Measurements from ENCODE around the gene MAP2K2. TPM values are rescaled to one million over a fixed set of nuclear protein-coding genes. Genes with fewer than 3 reads are reported as not detected.

Gene MAP2K2
- total and polyA plus RNA-seq, 4 donors: 40.3 to 72.7 (median 54.1) TPM

DNA sequence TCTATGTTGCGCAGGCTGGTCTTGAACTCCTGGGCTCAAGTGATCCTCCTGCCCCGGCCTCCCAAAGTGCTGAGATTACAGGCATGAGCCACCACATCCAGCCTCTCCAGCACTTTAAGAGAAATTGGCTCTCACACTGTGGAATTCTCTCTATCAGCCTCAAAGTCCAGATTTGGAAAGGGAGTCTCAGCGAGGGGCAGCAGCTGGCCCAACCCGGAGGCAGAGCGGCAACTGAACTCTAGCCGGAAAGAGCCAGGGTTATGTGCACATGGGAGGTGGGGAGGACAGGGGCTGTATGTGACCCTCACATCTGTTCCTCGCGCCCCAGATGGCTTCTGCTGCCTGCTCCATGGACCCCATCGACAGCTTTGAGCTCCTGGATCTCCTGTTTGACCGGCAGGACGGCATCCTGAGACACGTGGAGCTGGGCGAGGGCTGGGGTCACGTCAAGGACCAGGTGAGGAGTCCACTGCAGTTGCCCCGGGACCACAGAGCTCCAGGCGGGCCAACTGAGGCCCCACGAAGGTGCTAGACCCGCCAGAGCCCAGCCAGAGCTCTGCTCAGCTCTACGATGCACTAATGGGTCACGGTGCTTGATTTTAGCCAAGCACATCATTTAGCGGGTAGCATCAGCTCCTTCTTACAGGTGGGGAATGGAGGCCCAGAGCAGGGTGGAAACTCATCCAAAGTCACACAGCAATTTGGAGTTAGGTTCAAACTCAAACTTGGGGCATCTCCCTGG, 30.8 kb upstream of the MAP2K2 start:
- TF ChIP-seq HNF4A (conservative IDR thresholded peaks at IDR 0.05): peak; percentile 22 to 73
- TF ChIP-seq, protein P1, sequence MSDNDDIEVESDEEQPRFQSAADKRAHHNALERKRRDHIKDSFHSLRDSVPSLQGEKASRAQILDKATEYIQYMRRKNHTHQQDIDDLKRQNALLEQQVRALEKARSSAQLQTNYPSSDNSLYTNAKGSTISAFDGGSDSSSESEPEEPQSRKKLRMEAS (IDR thresholded peaks at IDR 0.05): no peak
- Histone ChIP-seq H3K9me3 (ENCODE audit: control insufficient read depth in 4 of 4, low read length in 3 of 4) (no peaks in the 10 kb centered on the region), H3K36me3 (ENCODE audit: control insufficient read depth in 4 of 4, insufficient read depth in 3 of 4, low read depth in 1 of 4, low read length in 3 of 4) (peaks cover 3 to 18% (median 13%) of the 10 kb centered on the region in 4 donors), H3K9ac (ENCODE audit: low read depth in 1 of 2, low read length in 2 of 2) (peak overlapping the region; percentile 34 to 54), H3K27me3 (ENCODE audit: control insufficient read depth in 4 of 4, insufficient read depth in 4 of 4, low read length in 3 of 4) (no peaks in the 10 kb centered on the region), H3K4me3 (ENCODE audit: low read depth in 1 of 3, low read length in 3 of 3) (peak overlapping the region; percentile 68 to 94 (median 70)), H3K27ac (ENCODE audit: low read depth in 1 of 2, low read length in 2 of 2) (peak overlapping the region; percentile 50 to 55), H3K4me1 (ENCODE audit: control insufficient read depth in 4 of 4, insufficient read depth in 4 of 4, low read length in 3 of 4) (peaks cover 2 to 43% (median 33%) of the 10 kb centered on the region in 4 donors)
- DNase-seq (ENCODE audit: low spot score): no peak
- 36% methylated on average over 21 of the region's 21 CpGs for WGBS

DNA sequence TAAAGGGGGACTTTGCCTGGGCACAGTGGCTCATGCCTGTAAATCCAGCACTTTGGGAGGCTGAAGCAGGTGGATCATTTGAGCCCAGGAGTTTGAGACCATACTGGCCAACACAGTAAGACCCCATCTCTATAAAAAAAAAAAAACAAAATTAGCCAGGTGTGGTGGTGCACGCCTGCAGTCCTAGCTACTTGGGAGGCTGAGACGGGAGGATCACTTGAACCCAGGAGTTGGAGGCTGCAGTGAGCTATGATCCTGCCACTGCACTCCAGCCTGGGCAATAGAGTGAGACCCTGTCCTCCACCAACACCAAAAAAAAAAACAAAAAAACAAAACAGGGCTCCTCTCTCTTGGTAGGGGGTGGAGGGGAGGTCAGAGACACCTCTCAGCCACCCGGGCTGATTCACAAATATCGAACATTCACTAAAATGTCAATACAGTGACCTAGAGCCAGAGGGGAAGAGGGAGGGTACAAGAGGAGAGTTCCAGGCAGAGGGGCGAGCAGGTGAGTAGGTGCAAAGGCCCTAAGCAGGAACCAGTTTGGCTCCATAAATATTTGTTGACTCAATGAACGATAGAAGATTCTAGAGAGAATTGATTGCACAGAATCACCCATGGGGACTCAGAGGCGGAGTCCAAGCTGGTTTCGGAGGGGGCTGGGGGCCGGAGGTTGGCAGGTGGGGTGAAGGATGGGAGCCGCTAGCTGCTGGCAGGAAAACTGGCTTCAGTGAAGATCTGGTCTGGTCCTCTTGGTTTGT, 28.5 kb upstream of the MAP2K2 start:
- peaks cover 2 to 44% (median 35%) of the 10 kb centered on the region in 4 donors for H3K4me1 ChIP-seq (ENCODE audit: control insufficient read depth in 4 of 4, insufficient read depth in 4 of 4, low read length in 3 of 4)
- H3K27me3 ChIP-seq (ENCODE audit: control insufficient read depth in 4 of 4, insufficient read depth in 4 of 4, low read length in 3 of 4): no peaks in the 10 kb centered on the region
- WGBS: 46% methylated on average over 10 of the region's 10 CpGs

More for the DNA sequence above, 28.5 kb upstream of the MAP2K2 start:
- peak overlapping the region in 1 of 3 donors; percentile 23 for H3K4me3 ChIP-seq (ENCODE audit: low read depth in 1 of 3, low read length in 3 of 3)
- H3K27ac ChIP-seq (ENCODE audit: low read depth in 1 of 2, low read length in 2 of 2): peak overlapping the region; percentile 83 to 89
- DNase-seq (ENCODE audit: low spot score): no peak
- TF ChIP-seq FOXA1 (IDR thresholded peaks at IDR 0.05) (peak; percentile 34), TAF1 (conservative IDR thresholded peaks at IDR 0.05) (no peak), JUND (IDR thresholded peaks at IDR 0.05) (peak in 1 of 2 donors; percentile 41), NR2F2 (IDR thresholded peaks at IDR 0.05) (no peak), HNF4A (conservative IDR thresholded peaks at IDR 0.05) (peak in 1 of 2 donors; percentile 85), RXRA (IDR thresholded peaks at IDR 0.05) (peak; percentile 38 to 93), FOXA2 (IDR thresholded peaks at IDR 0.05) (peak; percentile 61), EGR1 (IDR thresholded peaks at IDR 0.05; ENCODE audit: low read depth in 2 of 2) (peak in 1 of 2 donors; percentile 20), YY1 (IDR thresholded peaks at IDR 0.05) (peak; percentile 52), SP1 (IDR thresholded peaks at IDR 0.05) (no peak)
- TF ChIP-seq, protein P2, sequence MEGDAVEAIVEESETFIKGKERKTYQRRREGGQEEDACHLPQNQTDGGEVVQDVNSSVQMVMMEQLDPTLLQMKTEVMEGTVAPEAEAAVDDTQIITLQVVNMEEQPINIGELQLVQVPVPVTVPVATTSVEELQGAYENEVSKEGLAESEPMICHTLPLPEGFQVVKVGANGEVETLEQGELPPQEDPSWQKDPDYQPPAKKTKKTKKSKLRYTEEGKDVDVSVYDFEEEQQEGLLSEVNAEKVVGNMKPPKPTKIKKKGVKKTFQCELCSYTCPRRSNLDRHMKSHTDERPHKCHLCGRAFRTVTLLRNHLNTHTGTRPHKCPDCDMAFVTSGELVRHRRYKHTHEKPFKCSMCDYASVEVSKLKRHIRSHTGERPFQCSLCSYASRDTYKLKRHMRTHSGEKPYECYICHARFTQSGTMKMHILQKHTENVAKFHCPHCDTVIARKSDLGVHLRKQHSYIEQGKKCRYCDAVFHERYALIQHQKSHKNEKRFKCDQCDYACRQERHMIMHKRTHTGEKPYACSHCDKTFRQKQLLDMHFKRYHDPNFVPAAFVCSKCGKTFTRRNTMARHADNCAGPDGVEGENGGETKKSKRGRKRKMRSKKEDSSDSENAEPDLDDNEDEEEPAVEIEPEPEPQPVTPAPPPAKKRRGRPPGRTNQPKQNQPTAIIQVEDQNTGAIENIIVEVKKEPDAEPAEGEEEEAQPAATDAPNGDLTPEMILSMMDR (IDR thresholded peaks at IDR 0.05; ENCODE audit: low read depth, low read length, missing input control): no peak
- TF ChIP-seq, protein P3, sequence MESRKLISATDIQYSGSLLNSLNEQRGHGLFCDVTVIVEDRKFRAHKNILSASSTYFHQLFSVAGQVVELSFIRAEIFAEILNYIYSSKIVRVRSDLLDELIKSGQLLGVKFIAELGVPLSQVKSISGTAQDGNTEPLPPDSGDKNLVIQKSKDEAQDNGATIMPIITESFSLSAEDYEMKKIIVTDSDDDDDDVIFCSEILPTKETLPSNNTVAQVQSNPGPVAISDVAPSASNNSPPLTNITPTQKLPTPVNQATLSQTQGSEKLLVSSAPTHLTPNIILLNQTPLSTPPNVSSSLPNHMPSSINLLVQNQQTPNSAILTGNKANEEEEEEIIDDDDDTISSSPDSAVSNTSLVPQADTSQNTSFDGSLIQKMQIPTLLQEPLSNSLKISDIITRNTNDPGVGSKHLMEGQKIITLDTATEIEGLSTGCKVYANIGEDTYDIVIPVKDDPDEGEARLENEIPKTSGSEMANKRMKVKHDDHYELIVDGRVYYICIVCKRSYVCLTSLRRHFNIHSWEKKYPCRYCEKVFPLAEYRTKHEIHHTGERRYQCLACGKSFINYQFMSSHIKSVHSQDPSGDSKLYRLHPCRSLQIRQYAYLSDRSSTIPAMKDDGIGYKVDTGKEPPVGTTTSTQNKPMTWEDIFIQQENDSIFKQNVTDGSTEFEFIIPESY (IDR thresholded peaks at IDR 0.05): peak; percentile 87
- TF ChIP-seq, protein P4, sequence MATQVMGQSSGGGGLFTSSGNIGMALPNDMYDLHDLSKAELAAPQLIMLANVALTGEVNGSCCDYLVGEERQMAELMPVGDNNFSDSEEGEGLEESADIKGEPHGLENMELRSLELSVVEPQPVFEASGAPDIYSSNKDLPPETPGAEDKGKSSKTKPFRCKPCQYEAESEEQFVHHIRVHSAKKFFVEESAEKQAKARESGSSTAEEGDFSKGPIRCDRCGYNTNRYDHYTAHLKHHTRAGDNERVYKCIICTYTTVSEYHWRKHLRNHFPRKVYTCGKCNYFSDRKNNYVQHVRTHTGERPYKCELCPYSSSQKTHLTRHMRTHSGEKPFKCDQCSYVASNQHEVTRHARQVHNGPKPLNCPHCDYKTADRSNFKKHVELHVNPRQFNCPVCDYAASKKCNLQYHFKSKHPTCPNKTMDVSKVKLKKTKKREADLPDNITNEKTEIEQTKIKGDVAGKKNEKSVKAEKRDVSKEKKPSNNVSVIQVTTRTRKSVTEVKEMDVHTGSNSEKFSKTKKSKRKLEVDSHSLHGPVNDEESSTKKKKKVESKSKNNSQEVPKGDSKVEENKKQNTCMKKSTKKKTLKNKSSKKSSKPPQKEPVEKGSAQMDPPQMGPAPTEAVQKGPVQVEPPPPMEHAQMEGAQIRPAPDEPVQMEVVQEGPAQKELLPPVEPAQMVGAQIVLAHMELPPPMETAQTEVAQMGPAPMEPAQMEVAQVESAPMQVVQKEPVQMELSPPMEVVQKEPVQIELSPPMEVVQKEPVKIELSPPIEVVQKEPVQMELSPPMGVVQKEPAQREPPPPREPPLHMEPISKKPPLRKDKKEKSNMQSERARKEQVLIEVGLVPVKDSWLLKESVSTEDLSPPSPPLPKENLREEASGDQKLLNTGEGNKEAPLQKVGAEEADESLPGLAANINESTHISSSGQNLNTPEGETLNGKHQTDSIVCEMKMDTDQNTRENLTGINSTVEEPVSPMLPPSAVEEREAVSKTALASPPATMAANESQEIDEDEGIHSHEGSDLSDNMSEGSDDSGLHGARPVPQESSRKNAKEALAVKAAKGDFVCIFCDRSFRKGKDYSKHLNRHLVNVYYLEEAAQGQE (IDR thresholded peaks at IDR 0.05): no peak
- TF ChIP-seq, protein P5, sequence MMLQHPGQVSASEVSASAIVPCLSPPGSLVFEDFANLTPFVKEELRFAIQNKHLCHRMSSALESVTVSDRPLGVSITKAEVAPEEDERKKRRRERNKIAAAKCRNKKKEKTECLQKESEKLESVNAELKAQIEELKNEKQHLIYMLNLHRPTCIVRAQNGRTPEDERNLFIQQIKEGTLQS (IDR thresholded peaks at IDR 0.05): peak; percentile 15
- TF ChIP-seq, protein P1 (IDR thresholded peaks at IDR 0.05): peak; percentile 81
- no peak overlapping the region for H3K9ac ChIP-seq (ENCODE audit: low read depth in 1 of 2, low read length in 2 of 2)
- H3K9me3 ChIP-seq (ENCODE audit: control insufficient read depth in 4 of 4, low read length in 3 of 4): no peaks in the 10 kb centered on the region
- H3K36me3 ChIP-seq (ENCODE audit: control insufficient read depth in 4 of 4, insufficient read depth in 3 of 4, low read depth in 1 of 4, low read length in 3 of 4): peaks cover 2 to 8% (median 4%) of the 10 kb centered on the region in 4 donors

Data from liver (tissue), 9 donors.